ENCODE measurements around the gene RAB14.
A peak's percentile ranks its signal among the peaks of the same experiment; 100 is the strongest.

The RAB14 gene

GRCh38 chr9:121201738-121202533, at the start of gene RAB14:
RAB14 (minus strand) TSS chr9:121201869; CDS start chr9:121193412, 8,457 bp downstream.
- peak; percentile 100 for DNase-seq (ENCODE audit: low read depth)

GRCh38 chr9:121249563-121249962, 47.9 kb upstream of the RAB14 start:
- no peak for DNase-seq (ENCODE audit: low read depth)

GRCh38 chr9:121246821-121247561, 45.3 kb upstream of the RAB14 start:
- DNase-seq (ENCODE audit: low read depth): no peak

- no peak for DNase-seq (ENCODE audit: low read depth)
Measured at GRCh38 chr9:121242959-121243346, 41.3 kb upstream of the RAB14 start.

- no peak for DNase-seq (ENCODE audit: low read depth)
Measured at GRCh38 chr9:121242219-121242958, 40.7 kb upstream of the RAB14 start.

- no peak for DNase-seq (ENCODE audit: low read depth)
Measured at GRCh38 chr9:121240472-121241135, 38.9 kb upstream of the RAB14 start.

GRCh38 chr9:121239851-121240250, 38.2 kb upstream of the RAB14 start:
- DNase-seq (ENCODE audit: low read depth): no peak

- no peak for DNase-seq (ENCODE audit: low read depth)
Measured at GRCh38 chr9:121239071-121239470, 37.4 kb upstream of the RAB14 start.

- no peak for DNase-seq (ENCODE audit: low read depth)
Measured at GRCh38 chr9:121237916-121238315, 36.2 kb upstream of the RAB14 start.

- no peak for DNase-seq (ENCODE audit: low read depth)
Measured at GRCh38 chr9:121235512-121235911, 33.8 kb upstream of the RAB14 start.

GRCh38 chr9:121234832-121235161, 33.1 kb upstream of the RAB14 start:
- DNase-seq (ENCODE audit: low read depth): no peak

- no peak for DNase-seq (ENCODE audit: low read depth)
Measured at GRCh38 chr9:121233906-121234831, 32.5 kb upstream of the RAB14 start.

- no peak for DNase-seq (ENCODE audit: low read depth)
Measured at GRCh38 chr9:121232251-121232650, 30.6 kb upstream of the RAB14 start.

GRCh38 chr9:121230256-121230655, 28.6 kb upstream of the RAB14 start:
- DNase-seq (ENCODE audit: low read depth): no peak

- no peak for DNase-seq (ENCODE audit: low read depth)
Measured at GRCh38 chr9:121227862-121228261, 26.2 kb upstream of the RAB14 start.

- no peak for DNase-seq (ENCODE audit: low read depth)
Measured at GRCh38 chr9:121226175-121226574, 24.5 kb upstream of the RAB14 start.

- no peak for DNase-seq (ENCODE audit: low read depth)
Measured at GRCh38 chr9:121225240-121225639, 23.6 kb upstream of the RAB14 start.

GRCh38 chr9:121222524-121223171, 21.0 kb upstream of the RAB14 start:
- no peak for DNase-seq (ENCODE audit: low read depth)

GRCh38 chr9:121221664-121222055, 20.0 kb upstream of the RAB14 start:
- DNase-seq (ENCODE audit: low read depth): no peak

GRCh38 chr9:121220996-121221663, 19.5 kb upstream of the RAB14 start:
- DNase-seq (ENCODE audit: low read depth): no peak
